ENCODE results near the gene GINS2.

Gene GINS2

DNA sequence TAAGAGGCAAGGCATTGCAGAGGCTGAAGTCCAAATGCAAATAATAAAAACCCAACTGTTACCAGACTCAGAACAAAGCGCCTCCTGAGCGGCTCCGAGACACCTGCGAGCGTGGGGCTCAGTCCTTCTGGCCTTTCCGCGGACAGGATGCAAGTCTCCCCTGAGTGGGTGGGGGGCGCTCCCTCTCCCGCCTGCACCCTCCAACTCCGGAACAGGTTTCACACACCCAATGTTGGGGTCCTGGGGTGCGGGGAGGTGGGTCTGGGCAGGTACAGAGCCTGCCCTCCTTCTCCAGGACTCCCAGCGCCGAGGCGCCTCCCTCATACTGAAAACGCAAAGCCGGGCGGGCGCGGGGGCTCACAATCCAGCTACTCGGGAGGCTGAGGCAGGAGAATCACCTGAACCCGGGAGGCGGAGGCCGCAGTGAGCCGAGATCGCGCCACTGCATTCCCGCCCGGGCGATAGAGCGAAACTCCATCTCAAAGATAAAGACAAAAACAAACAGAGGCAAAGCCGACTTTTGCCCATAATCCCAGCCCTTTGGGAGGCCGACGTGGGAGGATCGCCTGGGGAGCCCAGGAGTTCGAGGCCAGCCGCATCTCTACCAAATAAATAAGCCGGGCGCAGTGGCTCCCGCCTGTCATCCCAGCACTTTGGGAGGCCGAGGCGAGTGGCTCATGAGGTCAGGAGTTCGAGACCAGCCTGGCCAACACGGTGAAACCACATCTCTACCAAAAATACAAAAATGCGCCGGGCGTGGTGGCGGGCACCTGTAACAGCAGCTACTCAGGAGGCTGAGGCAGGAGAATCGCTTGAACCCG lies 893 bp downstream of the GINS2 start:
- DNase-seq = no peak

DNA sequence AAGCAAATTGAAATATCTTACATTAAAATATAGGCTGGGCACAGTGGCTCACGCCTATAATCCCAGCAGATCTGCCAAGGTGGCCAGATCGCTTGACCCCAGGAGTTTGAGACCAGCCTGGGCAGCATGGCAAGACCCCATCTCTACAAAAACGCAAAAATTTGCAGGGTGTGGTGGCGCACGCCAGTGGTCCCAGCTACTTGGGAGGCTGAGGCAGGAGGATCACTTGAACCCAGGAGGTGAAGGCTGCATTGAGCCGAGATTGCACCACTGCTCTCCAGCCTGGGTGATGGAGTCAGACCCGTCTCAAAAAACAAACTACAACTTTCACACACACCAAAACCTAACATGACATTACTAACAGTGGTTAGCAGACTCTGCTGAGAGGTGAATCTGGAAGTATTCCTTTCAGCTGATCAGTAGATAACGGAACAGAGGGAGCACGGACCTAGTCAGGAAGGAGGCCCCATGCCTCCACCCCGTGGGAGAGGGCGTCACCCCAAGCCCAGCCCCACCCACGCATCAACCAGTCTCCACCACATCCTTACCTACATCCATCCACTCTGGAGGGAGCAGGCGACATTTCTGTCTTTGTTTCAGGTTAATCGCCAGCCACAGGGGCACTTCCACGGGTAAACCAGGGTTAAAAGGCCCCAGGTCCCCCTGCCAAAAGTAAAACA lies 1.7 kb downstream of the GINS2 start:
- DNase-seq = no peak

DNA sequence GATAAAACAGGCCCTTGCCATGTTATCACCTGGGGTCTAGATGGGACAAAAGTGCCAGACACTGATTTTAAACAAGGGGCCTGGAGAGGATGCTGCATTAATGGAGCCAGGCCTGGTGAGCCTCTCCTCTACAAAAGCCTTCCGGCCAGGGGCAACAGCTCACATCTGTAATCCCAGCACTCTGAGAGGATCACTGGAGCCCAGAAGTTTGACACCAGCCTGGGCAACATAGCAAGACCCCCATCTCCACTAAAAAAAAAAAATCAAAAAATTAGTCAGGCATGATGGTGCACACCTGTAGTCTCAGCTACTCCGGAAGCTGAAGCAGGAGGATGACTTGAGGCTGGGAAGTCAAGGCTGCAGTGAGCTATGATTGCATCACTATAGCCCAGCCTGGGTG lies 3.5 kb downstream of the GINS2 start:
- DNase-seq = no peak

DNA sequence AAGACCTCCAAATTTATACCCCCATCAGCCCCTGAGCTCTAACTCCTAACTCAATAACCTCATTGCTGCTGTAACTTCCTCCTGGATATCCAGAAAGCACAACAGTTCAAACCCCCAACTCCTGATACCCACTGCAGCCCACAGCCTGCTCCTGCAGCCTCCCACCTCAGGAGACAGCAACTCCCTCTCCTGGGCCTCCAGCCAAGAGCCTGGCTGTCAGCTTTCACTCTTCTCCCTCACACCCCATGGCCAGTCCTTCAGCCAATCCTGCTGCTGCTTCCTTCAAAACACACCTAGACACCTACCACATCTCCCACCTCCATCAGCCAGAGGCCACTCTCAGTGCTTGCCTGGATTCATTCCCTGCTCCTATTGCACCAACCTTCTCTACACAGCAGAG lies 5.4 kb downstream of the GINS2 start:
- DNase-seq = no peak

DNA sequence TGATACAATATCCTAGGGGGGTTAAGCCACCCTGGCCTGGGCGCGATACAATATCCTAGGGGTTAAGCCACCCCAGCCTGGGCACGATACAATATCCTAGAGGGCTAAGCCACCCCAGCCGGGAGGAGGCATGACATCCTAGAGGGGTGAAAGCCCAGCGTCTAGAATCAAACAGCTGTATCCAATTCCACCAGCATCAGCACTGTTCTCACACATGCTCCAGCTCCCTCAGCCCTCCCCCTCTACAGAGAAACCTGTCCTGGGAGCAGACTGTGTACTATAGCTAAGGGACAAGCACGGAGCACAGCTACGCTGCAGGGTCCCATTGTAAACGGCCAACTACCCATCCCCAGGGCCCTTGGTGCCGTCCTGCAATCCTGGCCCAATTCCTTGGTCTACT lies 6.2 kb downstream of the GINS2 start:
- DNase-seq = no peak

DNA sequence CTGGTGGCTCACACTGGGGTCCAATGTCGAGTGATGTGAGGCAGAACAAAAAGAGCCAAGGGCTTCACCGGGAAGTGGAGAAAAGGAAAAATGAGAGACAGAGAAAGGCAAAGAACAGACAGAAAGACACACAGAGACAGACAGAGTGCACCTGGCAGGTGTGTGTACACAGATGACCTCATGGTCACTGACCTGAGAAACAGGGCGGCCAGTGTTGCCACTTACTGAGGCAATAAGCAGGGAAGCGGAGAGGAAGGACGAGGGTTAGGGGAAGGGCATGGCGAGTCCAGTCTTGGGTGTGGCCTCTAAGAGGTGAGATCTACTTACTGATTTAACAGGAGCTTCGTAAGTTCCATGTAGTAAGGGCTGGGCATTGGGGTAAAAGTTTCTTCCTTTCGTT lies 7.5 kb downstream of the GINS2 start:
- DNase-seq = no peak

DNA sequence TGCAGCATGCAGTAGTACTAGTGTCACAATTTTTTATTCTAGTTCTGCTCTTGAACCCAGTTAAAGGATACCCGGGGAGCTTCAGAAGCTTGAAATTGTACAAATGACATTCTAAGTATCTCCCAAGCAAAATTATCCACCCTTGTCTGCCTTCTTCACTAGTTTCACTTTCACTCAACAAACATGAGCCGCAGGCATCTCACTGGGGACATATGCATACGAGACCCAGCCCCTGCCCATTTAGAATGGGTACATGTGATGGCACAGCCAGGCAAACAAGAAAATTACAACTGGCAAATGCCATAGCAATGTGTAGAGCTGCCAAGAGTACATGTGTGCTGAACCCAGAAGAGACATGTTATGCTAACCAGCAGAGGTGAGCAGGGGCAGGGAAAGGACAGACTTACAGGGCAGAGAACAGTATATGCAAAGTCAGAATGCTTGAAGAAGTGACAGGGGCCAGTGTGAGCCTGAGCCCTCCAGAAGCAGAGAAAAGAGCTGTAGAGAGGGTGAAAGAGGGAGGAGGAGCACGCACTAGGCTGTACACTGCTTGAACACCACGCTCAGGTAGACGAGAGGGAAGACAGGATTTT lies 8.3 kb downstream of the GINS2 start:
- DNase-seq = no peak

DNA sequence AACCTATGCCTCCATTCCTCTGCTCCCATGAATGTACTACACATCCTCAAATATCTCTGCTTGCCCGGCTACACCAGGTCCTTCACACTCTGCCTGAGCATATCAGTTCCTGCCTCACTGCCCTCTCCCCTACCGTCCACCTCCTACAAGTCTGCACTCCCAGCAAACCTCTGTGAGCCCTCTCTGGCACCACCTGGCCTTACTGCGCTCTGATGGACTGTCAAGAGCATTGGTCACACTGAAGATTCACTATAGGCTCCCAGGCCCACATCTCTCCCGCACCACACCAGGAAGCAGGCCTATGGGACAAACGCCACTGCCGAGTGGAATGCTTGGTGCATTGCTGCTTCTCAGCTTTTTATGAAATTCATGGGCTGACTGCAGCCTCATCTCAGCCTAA lies 8.9 kb downstream of the GINS2 start:
- DNase-seq = no peak

DNA sequence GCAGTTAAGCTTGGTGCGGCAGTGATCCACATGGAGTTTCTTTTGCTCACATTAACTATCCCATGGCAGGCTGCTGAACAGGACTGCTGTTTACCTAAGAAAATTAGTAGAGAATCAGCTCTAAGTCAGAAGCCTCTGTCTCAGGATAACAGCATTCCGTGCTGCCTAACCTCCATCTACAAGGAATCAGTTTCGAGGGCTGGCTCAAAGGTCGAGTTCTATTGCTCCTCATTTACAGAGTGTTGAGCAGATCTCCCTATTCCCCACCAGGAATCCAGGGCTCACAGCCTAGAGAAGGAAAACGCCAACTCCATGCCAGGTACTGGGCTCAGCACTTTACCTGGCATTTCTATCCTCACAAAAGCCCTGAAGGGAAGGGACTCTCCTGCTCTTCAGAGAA lies 9.9 kb downstream of the GINS2 start:
- DNase-seq = no peak

DNA sequence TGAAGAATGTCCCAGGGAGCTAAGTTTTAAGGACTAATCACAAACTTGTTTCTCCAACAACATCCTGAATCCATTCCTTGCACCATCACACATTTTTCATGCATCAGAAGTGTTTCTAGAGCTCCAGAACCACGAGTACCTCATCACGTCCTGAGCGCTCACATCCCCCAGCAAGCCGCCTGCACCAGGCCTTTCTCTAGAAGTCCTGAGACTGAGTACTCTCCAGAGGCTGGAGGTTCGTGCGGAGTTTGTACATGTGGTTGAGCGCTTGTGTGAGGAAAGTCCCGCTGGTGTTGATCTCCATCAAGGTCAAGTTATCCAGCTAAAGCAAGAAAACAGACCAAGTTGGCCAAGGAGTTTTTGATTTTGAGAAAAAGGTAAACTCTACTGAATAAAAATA lies 10.7 kb downstream of the GINS2 start:
- no peak for DNase-seq

DNA sequence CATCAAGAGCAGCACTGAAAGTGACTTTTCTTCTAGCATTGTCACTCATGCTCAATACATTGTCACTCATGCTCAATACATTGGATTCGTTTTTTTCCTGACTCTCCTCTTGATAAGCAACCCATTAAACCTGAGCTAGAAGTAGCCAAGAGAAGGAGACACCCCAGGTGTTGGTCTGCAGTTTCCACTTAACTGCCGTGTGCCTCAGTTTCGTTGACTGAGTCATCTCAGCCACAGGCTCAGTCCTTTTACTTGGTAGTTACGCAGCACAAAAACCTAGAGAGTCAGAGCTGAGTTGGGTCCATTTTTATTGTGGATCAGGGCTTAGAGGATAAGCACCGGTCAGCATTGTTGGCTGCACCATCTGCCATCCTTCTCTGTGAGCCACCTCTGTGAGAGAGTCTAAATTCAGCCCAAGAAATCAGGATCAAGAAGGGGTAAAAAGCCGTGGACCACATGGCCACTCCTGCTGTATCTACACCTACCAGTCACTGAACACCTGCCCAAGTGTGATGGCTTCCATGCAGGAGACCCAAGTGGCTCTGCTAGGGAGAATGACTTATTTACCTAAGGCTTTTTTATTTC lies 11.3 kb downstream of the GINS2 start:
- no peak for DNase-seq

DNA sequence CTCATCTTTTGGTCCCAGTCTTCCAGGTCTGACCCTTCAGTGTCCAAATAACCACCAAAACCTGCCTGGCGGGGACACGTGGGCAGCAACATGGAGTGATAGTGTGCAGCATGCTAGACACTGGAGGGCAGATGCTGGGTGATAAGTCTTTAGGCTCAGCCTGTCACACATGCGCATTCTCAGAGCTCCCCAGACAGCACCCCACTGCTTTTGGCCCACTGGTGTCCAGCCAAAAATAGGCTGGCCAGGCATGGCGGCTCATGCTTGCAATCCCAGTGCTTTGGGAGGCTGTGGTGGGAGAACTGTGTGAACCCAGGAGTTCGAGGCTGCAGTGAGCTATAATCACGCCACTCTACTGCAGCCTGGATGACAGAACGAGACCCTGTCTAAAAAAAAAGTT lies 12.3 kb downstream of the GINS2 start:
- no peak for DNase-seq

DNA sequence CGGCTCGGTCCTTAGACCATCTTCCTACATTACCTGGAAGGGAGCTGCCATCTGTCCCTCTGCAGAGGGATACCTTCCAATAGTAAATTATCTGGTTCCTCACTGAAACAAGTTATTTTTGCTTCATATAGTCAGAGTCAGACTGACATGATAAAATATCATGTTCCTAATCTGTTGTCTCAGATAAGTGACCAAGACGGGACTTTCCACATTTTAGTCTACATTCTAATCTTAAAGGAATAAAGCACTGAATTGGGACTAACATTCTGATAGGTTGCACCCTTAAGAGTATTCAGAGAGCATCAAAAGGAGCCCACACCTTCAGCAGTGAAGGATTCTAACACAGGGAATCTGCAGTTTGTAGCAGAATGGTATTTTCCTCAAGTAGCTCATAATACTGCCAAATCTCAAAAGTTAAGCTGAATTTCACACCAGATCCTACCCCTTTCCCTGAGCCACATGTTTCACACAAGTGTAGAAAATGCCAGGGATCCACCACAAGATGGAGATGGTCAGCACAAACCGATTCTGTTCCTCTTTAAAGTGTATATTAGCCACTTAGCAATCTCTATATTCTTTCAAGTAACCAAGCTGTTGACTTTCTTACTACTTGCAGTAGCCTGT lies 13.4 kb downstream of the GINS2 start:
- DNase-seq = no peak

DNA sequence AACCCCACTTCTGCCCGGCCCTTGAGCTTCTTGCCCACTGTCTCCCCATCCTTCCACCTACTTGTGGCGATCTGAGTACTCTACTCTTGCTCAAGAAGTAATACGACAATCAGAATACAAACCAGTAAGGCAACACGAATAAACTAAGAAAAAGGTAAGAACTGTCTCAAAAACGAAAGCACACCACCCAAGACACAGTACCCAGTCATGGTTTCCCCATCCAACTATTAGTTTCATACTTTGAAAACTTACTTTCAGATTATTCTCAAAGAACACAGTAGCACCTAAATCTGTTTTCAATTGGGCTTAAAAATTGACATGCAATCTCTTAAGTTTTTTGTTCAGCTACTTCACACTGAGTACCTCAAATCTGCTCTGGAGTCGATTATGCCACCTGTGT lies 13.9 kb downstream of the GINS2 start:
- no peak for DNase-seq

DNA sequence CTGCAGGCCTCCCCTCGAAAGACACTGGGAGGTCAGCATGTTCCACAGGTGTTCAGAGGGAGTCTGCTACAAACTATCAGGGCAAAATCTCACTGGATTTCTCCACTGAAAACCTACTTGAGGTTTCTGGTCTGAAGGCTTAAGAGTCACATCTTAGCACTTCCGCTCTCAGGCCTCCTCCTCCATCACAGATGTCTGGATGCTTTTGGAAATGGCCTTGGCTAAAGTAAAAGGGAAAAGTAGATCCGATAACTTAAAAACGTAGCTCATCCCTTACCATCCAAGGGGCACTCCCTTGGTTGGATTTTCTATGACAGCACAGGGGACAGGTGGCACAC lies 14.4 kb downstream of the GINS2 start:
- DNase-seq = no peak

DNA sequence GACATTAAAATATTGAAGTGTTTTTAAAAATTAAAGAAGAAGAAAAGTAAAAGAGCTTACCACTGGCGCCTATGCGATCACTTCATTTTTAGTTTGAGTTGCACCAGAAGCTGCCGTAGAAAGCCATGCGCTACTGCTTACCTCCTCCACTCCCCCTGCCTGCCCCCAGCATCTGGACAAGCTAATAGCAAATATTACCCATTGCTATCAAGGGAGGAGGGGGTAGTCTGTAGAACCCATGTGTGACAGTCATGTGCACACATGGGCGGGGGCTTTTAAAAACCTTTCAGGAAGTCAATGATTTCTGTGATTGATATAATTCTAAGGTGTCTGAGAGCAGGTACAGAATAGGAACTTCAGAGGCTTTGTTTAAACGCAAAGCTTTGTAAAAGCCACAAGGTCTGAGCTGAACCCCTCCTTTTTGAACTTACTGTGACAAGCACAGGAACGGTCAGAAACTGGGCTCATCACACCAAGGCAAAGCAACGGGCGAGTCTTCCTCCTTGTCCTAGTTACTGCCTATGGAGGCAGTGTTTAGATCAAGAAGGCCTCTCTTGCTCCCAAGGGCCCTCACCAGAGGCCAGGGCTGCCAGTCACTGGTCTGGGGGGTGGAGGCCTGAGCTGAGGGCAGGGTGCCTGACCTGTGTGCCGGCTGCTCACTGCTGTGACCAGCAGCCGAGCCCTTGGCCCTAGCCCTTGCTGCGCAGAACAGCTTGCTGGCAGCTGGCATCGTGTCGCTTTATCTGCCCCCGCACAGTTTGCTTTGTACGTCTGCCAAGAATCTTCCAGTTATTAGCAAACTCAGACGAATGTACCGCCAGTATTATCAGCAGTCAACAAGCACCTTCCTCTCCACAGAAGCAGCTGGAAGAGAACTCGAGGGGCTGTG lies 15.0 kb downstream of the GINS2 start:
- no peak for DNase-seq

DNA sequence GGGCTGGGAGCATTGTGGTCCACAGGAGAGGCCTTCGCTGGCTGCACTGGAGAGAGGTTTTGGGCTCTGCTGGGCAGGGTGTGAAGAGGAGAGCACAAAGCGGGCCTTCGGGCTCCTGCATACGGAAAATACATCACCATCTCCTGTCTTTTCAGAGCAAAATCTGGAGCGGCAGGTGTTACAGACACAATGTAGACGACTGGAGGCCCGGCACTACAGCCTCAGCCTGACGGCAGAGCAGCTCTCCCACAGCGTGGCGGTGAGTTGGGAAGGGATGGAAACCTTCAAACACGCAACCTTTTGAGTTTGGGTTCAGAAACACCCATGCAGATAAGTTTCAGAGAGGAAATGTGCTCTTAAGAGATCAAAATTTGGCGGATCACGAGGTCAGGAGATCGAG lies 17.9 kb downstream of the GINS2 start:
- DNase-seq = no peak

DNA sequence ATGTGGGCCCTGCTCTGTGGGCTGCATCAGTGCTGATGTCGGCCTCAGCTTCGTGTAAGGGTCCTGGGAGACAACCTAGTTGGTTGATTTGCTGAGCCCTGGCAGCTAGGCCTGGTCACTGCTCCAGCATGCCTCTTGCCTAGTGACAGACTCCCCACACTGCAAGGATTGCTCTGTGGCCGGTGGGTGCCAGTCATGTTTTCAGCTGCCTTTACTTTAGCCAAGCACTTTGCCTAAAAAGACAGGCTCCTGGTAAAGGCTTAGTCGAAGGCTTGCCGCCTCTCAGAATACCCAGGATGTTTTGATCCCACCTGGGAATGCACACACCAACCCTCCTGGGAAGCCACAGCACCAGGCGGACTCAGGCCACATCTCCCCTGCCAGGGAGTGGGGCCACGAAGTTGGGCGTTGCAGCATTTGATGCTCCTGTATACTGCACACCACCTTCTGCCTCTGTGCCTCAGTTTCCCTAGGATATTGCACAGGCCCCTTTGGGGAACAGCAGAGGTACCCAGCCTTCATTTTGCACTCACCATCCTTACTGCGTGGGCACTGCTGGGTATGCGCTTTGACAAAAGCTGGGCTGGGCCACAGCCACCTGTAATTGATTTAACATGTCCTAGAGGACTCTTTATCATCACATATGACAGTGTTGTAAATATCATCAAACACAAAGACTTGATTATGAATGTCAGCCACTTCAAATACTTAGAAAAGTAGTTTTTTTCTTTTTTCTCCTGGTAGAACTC lies 19.9 kb downstream of the GINS2 start:
- no peak for DNase-seq

DNA sequence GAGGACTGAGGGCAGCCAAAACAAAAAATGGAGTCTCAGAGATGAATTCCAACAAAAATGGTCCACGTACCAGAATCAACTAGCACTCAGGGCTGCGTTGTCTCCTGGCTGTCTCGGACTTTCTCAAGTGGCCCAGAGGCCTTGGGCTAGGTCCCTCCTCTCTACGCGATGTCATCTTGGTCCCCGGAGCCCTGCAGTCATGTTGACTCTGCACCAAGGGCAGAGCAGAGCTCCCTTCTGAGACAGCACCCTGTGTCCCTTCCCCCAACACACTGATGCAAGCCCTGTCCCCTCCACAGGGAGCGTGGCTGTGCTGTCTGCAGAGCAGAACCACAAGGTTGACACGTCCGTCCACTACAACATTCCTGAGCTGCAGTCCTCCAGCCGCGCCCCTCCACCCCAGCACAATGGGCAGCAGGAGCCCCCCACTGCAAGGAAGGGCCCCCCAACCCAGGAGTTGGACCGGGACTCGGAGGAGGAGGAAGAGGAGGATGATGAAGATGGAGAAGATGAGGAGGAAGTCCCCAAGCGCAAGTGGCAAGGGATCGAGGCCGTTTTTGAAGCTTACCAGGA lies 20.8 kb downstream of the GINS2 start:
- no peak for DNase-seq

DNA sequence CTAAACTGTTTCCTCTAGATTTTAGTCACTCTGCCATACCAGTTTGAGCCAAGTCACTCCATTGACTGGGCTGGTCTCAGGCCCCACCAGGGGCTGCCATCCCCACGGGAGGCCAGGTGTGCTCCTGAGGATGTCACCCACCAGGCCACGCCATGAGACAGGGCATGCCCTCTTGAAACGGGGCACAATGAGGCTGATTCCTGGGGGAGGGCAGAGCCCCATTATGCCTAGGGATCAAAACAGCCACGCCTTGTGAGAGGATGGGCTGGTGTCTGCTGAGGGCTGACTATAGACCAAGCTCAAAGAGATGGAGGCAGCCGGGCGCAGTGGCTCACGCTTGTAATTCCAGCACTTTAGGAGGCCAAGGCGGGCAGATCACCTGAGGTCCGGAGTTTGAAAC lies 21.5 kb downstream of the GINS2 start:
- no peak for DNase-seq

DNA sequence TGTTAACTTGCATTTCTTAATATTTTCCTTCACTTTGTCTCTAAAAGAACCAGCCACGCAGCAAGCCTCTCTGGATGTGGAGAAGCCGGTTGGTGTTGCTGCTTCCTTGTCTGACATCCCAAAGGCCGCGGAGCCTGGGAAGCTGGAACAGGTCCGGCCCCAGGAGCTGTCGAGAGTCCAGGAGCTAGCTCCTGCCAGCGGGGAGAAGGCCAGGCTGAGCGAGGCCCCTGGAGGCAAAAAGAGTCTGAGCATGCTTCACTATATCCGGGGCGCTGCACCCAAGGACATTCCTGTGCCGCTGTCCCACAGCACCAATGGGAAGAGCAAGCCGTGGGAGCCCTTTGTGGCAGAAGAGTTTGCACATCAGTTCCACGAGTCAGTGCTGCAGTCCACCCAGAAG lies 22.8 kb downstream of the GINS2 start:
- DNase-seq = no peak

DNA sequence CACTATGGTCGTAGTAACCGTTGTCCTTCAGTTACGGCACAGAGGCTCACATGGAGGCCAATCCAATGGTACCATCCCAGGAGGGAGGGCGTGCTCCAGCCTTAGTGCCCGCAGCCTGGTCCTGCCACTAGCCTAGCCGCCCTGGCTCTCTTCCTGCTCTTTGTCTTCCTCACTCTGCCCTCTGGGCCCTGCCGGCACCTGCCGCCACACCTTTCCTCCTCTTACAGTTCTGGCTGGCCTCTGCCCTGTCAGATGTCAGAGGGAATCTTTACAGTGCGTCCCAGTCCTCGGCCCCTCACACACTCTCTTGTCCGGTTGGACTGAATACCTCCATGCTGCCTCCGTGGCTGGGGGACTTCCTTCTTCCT lies 23.4 kb downstream of the GINS2 start:
- no peak for DNase-seq

Measured in right hindlimb (tissue), 1 donor.